G401 (cell line): ENCODE measurements around the gene NOS2. TPM values are rescaled to one million over a fixed set of nuclear protein-coding genes. Genes with fewer than 3 reads are reported as not detected.

Experiments used
- DNase-seq: peaks from one replicate; pipeline ENCODE4 v3.0.0-alpha.2; 2015; ENCODE audit warnings: low spot score
- in situ Hi-C: cut with HindIII; loops from 2 replicates; pipeline ENCODE4 v1.10.0; 2016; ENCODE audit warnings: low sequenced_read_pairs, mixed read lengths
- total RNA-seq: library from RNA; depleted of rRNA; stranded (reverse); fragments of >200 nt; shearing (Covaris generic); gene quantifications from 2 replicates; pipeline ENCODE4 v1.2.3, GENCODE V29; 2014

The NOS2 gene
- total RNA-seq, 1 experiment from 2014 or later, result 1.0 TPM

GRCh38 chr17:27797390-27798091 is 2.8 kb downstream of the NOS2 start:
- DNase-seq, result no peak
- in situ Hi-C loops, result loop anchor here (25.0 kb wide), 1 partner anchor 90 kb away; the partner anchor contains the start of gene LYRM9

- in situ Hi-C loops, result loop anchor here (25.0 kb wide), 1 partner anchor 93 kb away; the partner anchor contains the start of gene LYRM9
- DNase-seq, result peak; percentile 12
These were observed 6.3 kb downstream of the NOS2 start for GRCh38 chr17:27793906-27794569.

GRCh38 chr17:27793168-27793905 is 7.0 kb downstream of the NOS2 start:
- DNase-seq, result peak; percentile 21
- in situ Hi-C loops, result loop anchor here (25.0 kb wide), 1 partner anchor 94 kb away; the partner anchor contains the start of gene LYRM9

- no peak for DNase-seq
- in situ Hi-C loops, result loop anchor here (25.0 kb wide), 1 partner anchor 95 kb away; the partner anchor contains the start of gene LYRM9
These were observed 8.2 kb downstream of the NOS2 start for GRCh38 chr17:27792095-27792494.

- no peak for DNase-seq
- in situ Hi-C loops, result loop anchor here (25.0 kb wide), 1 partner anchor 98 kb away; the partner anchor contains the start of gene LYRM9
These were observed 11.4 kb downstream of the NOS2 start for GRCh38 chr17:27788919-27789318.

GRCh38 chr17:27783440-27784350 is 16.6 kb downstream of the NOS2 start:
- no peak for DNase-seq
- in situ Hi-C loops, result loop anchor here (25.0 kb wide), 1 partner anchor 104 kb away; the partner anchor contains the start of gene LYRM9

GRCh38 chr17:27782791-27783206 is 17.5 kb downstream of the NOS2 start:
- in situ Hi-C loops, result loop anchor here (25.0 kb wide), 1 partner anchor 105 kb away; the partner anchor contains the start of gene LYRM9
- peak; percentile 75 for DNase-seq

GRCh38 chr17:27780828-27781404 is 19.4 kb downstream of the NOS2 start:
- in situ Hi-C loops, result loop anchor here (25.0 kb wide), 1 partner anchor 106 kb away; the partner anchor contains the start of gene LYRM9
- DNase-seq, result no peak

- in situ Hi-C loops, result loop anchor here (25.0 kb wide), 1 partner anchor 107 kb away; the partner anchor contains the start of gene LYRM9
- DNase-seq, result no peak
These were observed 20.1 kb downstream of the NOS2 start for GRCh38 chr17:27780092-27780827.

- in situ Hi-C loops, result loop anchor here (25.0 kb wide), 1 partner anchor 109 kb away; the partner anchor contains the start of gene LYRM9
- no peak for DNase-seq
These were observed 22.1 kb downstream of the NOS2 start for GRCh38 chr17:27778183-27778582.

- no peak for DNase-seq
- in situ Hi-C loops, result loop anchor here (25.0 kb wide), 1 partner anchor 110 kb away; the partner anchor contains the start of gene LYRM9
These were observed 23.3 kb downstream of the NOS2 start for GRCh38 chr17:27776882-27777624.

GRCh38 chr17:27771586-27771985 is 28.7 kb downstream of the NOS2 start:
- in situ Hi-C loops, result no loop called here
- DNase-seq, result no peak

- no peak for DNase-seq
- in situ Hi-C loops, result no loop called here
These were observed 29.5 kb downstream of the NOS2 start for GRCh38 chr17:27770877-27771276.

GRCh38 chr17:27768858-27769410 is 31.4 kb downstream of the NOS2 start:
- in situ Hi-C loops, result no loop called here
- no peak for DNase-seq

GRCh38 chr17:27766438-27766837 is 33.9 kb downstream of the NOS2 start:
- in situ Hi-C loops, result no loop called here
- DNase-seq, result no peak

GRCh38 chr17:27765353-27765752 is 35.0 kb downstream of the NOS2 start:
- DNase-seq, result no peak
- in situ Hi-C loops, result no loop called here
